Measurements from ENCODE around the gene ATP10B. TPM values are rescaled to one million over a fixed set of nuclear protein-coding genes. Genes with fewer than 3 reads are reported as not detected.

Gene ATP10B
- total and polyA plus RNA-seq, 2 of the 8 experiments (the other 6 are each of a cell fraction or from before 2014, with no cell fraction given) = 0.06 to 0.11 TPM

- H3K23me2 ChIP-seq (ENCODE audit: low read depth, low read length) = no peaks in the 10 kb centered on the region
- H2BK120ac ChIP-seq (replicated peaks; ENCODE audit: low read depth, low read length) = no peak overlapping the region
- no peak overlapping the region for H3K9ac ChIP-seq (replicated peaks in 1 of 4; ENCODE audit: extremely low read depth in 1 of 4, low read depth in 3 of 4, low read length in 3 of 4)
- H2BK5ac ChIP-seq (ENCODE audit: low read depth, low read length) = no peak overlapping the region
- no peaks in the 10 kb centered on the region for H3K27me3 ChIP-seq (replicated peaks in 1 of 4; ENCODE audit: control insufficient read depth in 3 of 4, extremely low read depth in 1 of 4, insufficient read depth in 3 of 4, low read length in 3 of 4)
- no peak overlapping the region for H3K14ac ChIP-seq (ENCODE audit: insufficient read length)
- no peak overlapping the region for H3K4ac ChIP-seq (replicated peaks; ENCODE audit: insufficient read length, low read depth, low read length)
- no peak for DNase-seq (ENCODE audit: low read depth in 1 of 2, low spot score in 2 of 2)
- H2BK12ac ChIP-seq (ENCODE audit: low read depth, low read length) = no peak overlapping the region
- no peak overlapping the region for H2AK5ac ChIP-seq (ENCODE audit: low read depth, low read length)
- no peaks in the 10 kb centered on the region for H3K9me3 ChIP-seq (ENCODE audit: insufficient read depth in 2 of 2, low read depth in 1 of 2, low read length in 1 of 2)
- H2BK20ac ChIP-seq (ENCODE audit: low read length) = no peak overlapping the region
- H4K5ac ChIP-seq (ENCODE audit: insufficient read length, low read depth, low read length) = no peak overlapping the region
- no peak overlapping the region for H3K56ac ChIP-seq (replicated peaks; ENCODE audit: insufficient read length, low read depth, low read length)
- no peak overlapping the region for H4K91ac ChIP-seq (replicated peaks; ENCODE audit: insufficient read length, low read length)
- ChIA-PET CTCF (ENCODE audit: partially characterized antibody) (interaction anchor here (1.0 to 1.7 kb wide), 3 partner anchors 10 to 17 kb away, joined by 3 to 5 read pairs (median 3); no protein-coding TSS in a partner anchor), POLR2A (ENCODE audit: partially characterized antibody) (no interaction called here)
- H3K79me1 ChIP-seq (ENCODE audit: low read depth, low read length) = no peaks in the 10 kb centered on the region
- H2BK15ac ChIP-seq (ENCODE audit: low read length) = no peak overlapping the region
- no peak for TF ChIP-seq SIRT6 (IDR thresholded peaks at IDR 0.05; ENCODE audit: low read length)
- TF ChIP-seq POLR2AphosphoS5 (IDR thresholded peaks at IDR 0.05; ENCODE audit: low read depth, low read length) = no peak
- H3K4me1 ChIP-seq (replicated peaks in 1 of 4; ENCODE audit: control insufficient read depth in 3 of 4, insufficient read depth in 4 of 4, low read length in 3 of 4) = no peaks in the 10 kb centered on the region
- 88% methylated on average over 5 of the region's 5 CpGs; no CpG with 5 or more reads in 1 of the 2 experiments for WGBS, 2 experiments (ENCODE audit: extremely low coverage in 1 of 2, insufficient coverage in 1 of 2, insufficient read length in 1 of 2, insufficient replicate concordance in 2 of 2, low coverage in 1 of 2, low lambda C conversion rate in 2 of 2, missing lambda C conversion rate in 1 of 2)
- H3K27ac ChIP-seq (ENCODE audit: low read depth, low read length) = no peak overlapping the region
- H4K20me1 ChIP-seq (replicated peaks in 1 of 2; ENCODE audit: control insufficient read depth in 1 of 2, insufficient read depth in 2 of 2, low read length in 2 of 2) = no peaks in the 10 kb centered on the region
- FAIRE-seq = no peak
- no peaks in the 10 kb centered on the region for H3K79me2 ChIP-seq (ENCODE audit: control insufficient read depth in 1 of 2, insufficient read depth in 2 of 2, low read length in 2 of 2)
- H3K23ac ChIP-seq (ENCODE audit: insufficient read length) = no peak overlapping the region
- no peak overlapping the region for H3K4me3 ChIP-seq (ENCODE audit: extremely low read depth in 1 of 4, insufficient read depth in 2 of 4, low read depth in 3 of 4, low read length in 4 of 4)
- H3K36me3 ChIP-seq (ENCODE audit: control insufficient read depth in 2 of 4, insufficient read depth in 4 of 4, low read length in 3 of 4) = no peaks in the 10 kb centered on the region
- H4K8ac ChIP-seq (ENCODE audit: extremely low read depth, insufficient read depth, low read length) = no peak overlapping the region
- H3K18ac ChIP-seq (ENCODE audit: extremely low read depth, low read length) = no peak overlapping the region
- H2AFZ ChIP-seq (ENCODE audit: low read length) = no peak overlapping the region
- H3K4me2 ChIP-seq (ENCODE audit: insufficient read depth in 1 of 2, low read depth in 2 of 2, low read length in 2 of 2) = no peak overlapping the region
Observed at GRCh38 chr5:160667160-160667559, 184.9 kb downstream of the ATP10B start.

Measured in H1 (cell line).